Activated CD4-positive, CD25-positive, alpha-beta regulatory T cell (primary cell): ENCODE measurements around the gene LEAP2.

ENCODE experiments used
- DNase-seq, 4 experiments: peaks; one replicate each; lab custom pipeline; 2025; lab: John Stamatoyannopoulos, UW

The LEAP2 gene, protein sequence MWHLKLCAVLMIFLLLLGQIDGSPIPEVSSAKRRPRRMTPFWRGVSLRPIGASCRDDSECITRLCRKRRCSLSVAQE

DNA sequence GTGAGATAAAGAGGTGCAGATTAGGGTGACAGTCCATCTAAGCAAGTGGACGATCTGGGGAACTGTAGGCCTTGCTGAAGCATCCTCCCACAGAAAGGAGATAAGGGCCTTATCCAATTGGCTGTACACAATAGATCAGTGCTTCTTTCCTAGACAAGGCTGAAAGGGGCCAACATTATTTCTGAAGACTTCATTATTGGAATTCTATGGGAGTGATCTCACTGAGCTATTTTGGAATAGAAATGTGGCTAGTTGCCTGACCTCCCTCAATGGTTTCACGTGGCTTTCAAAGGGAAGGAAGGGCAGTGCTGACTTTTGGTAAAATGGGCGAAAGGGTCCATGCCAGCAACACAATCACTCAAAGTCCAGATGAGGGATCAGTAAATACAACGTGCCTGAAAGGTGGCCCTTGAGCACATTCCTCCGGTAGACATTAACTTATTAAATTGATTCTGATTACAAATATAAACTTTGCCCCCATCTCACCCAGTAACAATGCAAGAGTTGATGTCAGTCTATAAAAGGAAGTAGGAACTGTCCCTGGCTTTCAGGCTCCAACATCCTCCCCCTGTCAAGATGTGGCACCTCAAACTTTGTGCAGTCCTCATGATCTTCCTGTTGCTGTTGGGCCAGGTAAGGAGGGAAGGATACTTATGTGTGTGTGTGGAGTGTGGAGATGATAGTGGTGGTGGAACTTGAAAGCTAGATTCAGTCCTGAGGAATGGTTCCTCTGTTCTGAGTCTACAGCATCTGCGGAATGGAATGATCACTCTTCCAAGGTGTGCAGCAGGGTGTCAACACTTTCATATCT is at the start of gene LEAP2:
TSS of gene LEAP2 (plus strand) at position 550 of the 811 bp plus-strand sequence. CDS start at position 577, 27 bp downstream.
- no peak for DNase-seq

GRCh38 chr5:132824426-132824825 is 49.0 kb upstream of the LEAP2 start:
- DNase-seq: no peak

GRCh38 chr5:132825033-132825833 is 48.2 kb upstream of the LEAP2 start:
- DNase-seq: no peak

DNA sequence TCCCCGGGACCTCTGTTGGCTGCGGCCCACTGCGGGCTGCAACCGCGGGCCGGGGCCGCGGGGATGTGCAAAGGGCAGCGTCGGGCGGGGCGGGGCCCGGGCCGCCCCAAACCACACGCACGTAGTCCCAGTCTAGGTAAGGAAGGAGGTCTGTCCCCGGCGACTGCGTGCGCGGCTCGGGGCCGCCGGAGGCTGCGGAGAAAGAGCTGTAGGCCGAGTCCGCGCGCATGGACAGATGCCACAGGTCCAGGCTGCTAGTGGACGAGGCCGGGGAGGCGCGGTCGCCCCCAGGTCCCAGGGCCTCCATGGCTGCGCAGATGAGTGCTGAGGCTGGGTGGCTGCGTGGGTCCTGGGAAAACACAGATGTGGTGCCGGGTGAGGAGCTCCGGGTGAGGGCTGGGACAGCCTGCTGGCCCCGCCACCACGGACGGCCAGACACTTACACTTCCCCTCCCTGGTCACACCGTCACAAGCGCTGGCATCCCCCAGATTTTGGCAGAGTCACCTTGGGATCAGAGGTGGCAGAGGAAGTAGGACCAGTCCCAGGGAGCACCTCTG is 47.6 kb upstream of the LEAP2 start:
- DNase-seq: no peak

DNA sequence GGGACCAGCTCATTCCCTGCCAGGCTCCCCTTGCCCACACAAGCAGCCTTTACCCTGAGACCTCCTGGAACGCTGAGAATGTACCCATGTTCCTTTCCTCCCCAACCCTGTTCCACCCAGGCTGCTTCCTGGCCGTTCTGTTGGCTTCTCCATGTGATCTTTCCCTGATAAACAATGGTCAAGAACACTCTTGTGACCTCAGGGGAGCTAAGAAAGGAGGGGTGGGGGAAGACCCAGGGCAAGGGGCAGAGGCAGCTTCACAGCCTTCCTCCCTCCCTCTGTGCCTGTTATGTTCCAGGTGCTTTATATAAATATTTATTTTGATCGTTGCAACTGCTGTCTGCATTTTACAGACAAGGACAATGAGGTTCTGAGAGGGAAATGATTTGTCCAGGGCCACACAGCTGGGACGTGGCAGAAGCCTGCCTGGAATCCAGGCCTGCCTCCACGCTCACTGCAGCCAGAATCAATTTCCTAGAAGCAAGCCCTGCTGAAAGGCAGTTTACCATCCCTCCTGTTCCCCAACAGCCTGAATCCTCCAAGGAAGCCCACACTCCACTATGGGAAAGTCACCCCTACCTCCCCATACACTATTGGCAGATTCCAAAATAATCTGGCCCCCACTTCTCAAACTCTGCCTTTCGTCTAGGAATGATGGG is 46.9 kb upstream of the LEAP2 start:
- no peak for DNase-seq

DNA sequence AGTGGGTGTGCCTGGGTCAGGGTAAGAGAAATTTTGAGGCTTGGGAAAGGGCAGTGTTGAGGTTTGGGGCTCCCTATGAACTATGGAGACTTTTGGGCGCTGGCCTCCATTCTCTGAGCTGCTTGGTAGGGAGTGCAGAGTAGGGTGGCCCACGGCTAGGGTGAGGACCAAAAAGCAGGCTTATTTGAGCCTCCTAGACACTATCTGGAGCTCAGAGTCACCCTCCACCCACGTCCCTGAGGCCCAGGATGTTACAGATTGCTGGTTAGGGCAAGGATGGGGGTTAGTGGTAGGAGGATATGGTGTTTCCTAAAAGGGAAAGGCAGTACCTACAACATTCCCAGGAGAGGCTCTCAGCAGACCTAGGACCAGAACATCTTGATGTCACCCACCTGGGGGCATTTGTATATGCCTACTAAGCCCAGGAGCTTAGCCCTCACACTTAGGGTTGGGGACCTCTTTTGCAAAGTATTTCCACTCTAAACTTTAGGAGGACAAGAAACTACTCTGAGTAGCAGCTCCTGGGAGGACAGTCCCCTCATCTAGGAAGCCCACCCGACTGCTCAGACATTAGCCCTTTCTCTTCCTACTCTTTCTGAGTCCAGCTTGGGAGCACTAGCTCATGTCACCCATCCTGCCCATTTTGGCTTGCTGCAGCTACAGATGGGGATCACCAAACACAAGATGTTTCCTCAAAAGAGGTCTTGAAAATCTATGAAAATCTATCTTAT is 45.4 kb upstream of the LEAP2 start:
- DNase-seq: no peak

GRCh38 chr5:132828846-132829494 is 44.5 kb upstream of the LEAP2 start:
- no peak for DNase-seq

- peak; percentile 34 to 58 (median 45) for DNase-seq
These were observed 43.6 kb upstream of the LEAP2 start for GRCh38 chr5:132829742-132830435.

DNA sequence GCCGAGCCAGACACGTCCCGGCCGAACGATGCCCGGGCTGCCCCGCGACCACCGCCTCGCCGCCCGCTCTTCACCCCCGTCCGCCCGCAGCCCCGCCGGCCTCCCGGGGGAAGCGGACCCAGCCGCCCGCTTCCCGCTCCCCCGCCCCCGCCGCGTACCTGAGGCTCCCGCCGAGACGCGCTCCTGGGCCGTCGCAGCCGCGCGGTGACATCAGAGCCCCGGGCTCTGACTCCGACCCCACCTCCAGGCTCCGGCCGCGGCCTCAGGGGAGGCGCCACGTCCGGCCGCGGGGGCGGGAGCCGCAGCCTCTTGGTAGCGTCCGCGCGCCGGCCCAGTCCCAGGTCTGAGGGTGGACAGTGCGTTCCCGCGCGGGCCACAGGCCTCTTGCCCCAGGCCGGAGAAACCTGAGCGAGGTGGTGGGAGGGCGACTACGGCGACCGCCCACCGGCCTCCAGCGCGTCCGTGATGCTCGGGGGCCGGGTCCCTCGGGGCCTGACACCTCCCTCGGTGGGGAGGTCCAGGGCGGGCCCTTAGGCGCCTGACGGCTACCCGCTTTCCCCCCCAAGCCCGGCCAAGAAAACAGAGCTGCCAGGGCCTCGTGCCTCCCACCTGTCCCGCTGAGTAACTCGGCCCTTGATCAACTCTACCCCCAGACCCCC is 42.9 kb upstream of the LEAP2 start, which contains the start of gene SHROOM1:
TSS of gene SHROOM1 (minus strand) at position 212 of the 659 bp plus-strand sequence. CDS start 4,507 bp downstream, outside the sequence.
- no peak for DNase-seq

DNA sequence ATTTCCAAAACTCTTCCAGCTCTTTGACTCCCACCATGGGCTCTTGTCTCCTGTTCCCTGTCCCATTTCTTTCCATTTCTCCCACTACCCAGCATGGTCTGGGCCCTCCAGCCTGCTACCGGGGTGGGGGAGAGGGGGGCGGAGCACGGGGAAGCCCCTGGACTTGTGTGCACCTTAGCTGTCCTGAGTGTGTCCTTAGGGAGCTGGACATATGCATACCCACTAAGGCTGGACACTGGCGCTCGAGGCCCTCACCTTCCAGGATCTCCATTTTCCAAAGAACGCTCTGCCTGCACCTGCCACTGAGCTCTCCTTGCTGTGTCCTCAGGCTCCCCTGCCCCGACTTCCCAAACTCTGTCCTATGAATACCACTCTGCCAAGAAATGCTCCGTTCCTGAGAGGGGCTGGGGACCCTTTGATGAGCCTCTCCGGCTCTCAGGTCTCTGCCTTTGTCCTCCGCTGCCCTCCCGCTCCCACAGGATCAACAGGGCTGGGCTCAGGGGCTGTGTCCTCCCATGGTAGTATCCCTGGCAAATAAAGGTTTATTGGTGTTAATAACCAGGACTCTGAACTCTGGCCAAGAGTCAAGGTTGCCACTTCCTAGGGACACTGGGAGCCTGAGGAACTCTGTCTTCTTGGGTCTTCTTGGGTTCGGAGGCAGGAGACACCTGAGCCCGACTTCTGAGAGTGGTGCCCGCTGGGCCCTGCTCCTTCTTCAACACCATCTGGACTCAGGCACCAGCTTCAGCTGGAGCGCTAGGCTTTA is 42.2 kb upstream of the LEAP2 start:
- no peak for DNase-seq

DNA sequence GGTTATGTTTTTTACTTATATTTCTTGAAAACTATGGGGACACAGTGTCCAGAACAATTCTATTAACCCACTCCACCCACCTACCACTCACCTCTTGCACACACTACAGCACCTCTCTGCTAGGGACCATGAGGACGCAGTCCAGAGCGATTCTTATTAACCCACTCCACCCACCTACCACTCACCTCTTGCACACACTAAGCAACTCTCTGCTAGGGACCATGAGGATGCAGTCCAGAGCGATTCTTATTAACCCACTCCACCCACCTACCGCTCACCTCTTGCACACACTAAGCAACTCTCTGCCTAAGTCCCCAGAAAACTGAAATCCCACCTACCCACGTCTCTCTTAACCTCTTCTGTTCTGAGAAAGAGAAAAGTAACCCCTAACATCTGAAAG is 40.9 kb upstream of the LEAP2 start:
- no peak for DNase-seq

DNA sequence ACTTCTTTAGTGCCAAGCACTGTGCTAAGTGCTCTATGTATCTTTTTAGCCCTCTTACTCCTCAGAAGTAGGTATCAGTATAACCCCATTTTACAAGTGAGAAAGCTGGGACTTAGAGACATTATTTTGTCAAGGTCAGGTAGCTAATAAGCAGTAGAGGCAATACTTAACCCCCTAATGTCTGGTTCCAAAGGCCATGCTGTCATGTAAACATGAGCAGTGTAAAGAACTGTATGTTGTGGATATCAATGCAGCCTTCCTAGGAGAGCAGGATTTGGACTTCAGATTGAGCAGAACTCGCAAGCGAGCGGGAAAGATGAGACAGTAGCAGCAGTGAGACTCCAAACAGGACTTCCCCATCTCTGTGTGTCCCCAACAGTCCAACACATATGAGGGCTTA is 39.4 kb upstream of the LEAP2 start:
- DNase-seq: no peak

GRCh38 chr5:132836852-132837251 is 36.6 kb upstream of the LEAP2 start:
- no peak for DNase-seq

DNA sequence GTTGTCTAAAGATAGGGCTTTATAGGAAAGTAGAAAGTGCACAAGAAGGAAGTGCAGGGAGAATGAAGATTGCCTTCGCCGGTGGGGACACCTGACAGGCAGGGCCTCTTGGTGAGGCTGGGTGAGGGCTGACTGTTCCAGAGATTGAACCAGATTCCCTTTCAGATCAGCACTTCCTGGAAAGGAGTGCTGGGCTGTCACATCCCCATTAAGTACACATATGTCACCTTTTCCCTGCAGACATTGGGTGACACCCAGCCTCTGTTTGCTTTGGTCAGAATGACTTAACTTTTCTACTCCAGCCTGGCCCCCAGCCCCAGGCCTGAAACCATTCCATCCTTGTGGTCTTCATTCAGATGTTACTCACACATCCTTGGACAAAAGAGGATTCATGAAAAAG is 35.6 kb upstream of the LEAP2 start:
- DNase-seq: no peak

GRCh38 chr5:132838516-132839282 is 34.8 kb upstream of the LEAP2 start:
- no peak for DNase-seq

- no peak for DNase-seq
These were observed 33.8 kb upstream of the LEAP2 start for GRCh38 chr5:132839426-132840301.

DNA sequence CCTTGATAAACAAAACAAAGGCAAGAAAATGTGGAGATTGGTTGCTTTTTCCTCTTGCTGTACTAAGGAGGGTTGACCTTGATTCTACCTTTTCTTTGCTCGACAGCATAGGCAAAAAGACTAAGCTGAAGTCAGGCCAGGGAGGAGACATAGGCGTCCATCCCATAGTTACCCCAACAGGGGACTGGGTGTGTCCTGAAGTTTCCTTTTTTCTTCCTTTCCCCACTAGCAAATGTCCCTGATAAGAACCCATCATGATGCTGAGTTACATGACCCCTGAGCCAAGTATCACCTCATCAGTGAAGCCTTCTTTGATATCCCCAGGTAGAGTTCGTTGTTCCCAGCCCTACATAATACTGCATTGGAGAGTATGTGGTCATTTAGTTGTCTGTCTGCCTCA is 33.2 kb upstream of the LEAP2 start:
- no peak for DNase-seq
